Testis (tissue), 3 donors: ENCODE measurements around the gene ABHD12. TPM values are rescaled to one million over a fixed set of nuclear protein-coding genes. Genes with fewer than 3 reads are reported as not detected.

Experiments used
- DNase-seq: peaks from one replicate; pipeline ENCODE4 v3.0.0-alpha.2; 2019
- H3K27ac ChIP-seq, 2 donors: fragments of 200-600 bp; sonication (generic); one replicate each; pipeline ENCODE4 v1.5.1; 2019
- H3K27me3 ChIP-seq: fragments of 200-600 bp; sonication (generic); one replicate; pipeline ENCODE4 v1.5.1; 2019
- H3K36me3 ChIP-seq: fragments of 200-600 bp; sonication (generic); one replicate; pipeline ENCODE4 v1.5.1; 2017; ENCODE audit warnings: low read depth; ENCODE audit errors: missing control alignments
- H3K4me1 ChIP-seq: fragments of 200-600 bp; sonication (generic); one replicate; pipeline ENCODE4 v1.5.1; 2019
- H3K4me3 ChIP-seq, 2 donors: fragments of 200-600 bp; sonication (generic); one replicate each; pipeline ENCODE4 v1.5.1; 2017 to 2019
- H3K9me3 ChIP-seq: fragments of 200-600 bp; sonication (generic); one replicate; pipeline ENCODE4 v1.5.1; 2017
- CTCF ChIP-seq, 3 experiments: fragments of 450-650 bp in 2 of 3; fragments of 200-600 bp in 1 of 3; sonication (generic) in 1 of 3; IDR thresholded peaks; one replicate each; pipeline ENCODE4 v1.5.1; 2016 to 2019; ENCODE audit warnings: antibody characterized with exemption in 3 of 3, mild to moderate bottlenecking in 2 of 3, moderate library complexity in 1 of 3
- POLR2A ChIP-seq: fragments of 450-650 bp; IDR thresholded peaks from one replicate; pipeline ENCODE4 v1.6.1; 2017; ENCODE audit warnings: antibody characterized with exemption, mild to moderate bottlenecking, moderate library complexity
- WGBS, 2 donors: methylation state at CpG; one replicate each; pipeline ENCODE4 v1.1.5; 2018; 5-methylcytosine and 5-hydroxymethylcytosine counted together
- intact Hi-C: fragments of 100-400 bp; cut with DNase I; formaldehyde crosslinking; loops from one replicate; pipeline ENCODE4 v1.15.1; 2023; ENCODE audit warnings: low total_unique reads
- polyA plus RNA-seq: library from polyadenylated mRNA; stranded (reverse); fragments of 350-450 nt; fragmentation: Illumina TruSeq; extraction: RNeasy Lipid Tissue Mini Kit (QIAGEN cat#74804); gene quantifications from one replicate; pipeline ENCODE4 v1.2.3, GENCODE V29; 2014; ENCODE audit warnings: low read depth, low replicate concordance; ENCODE audit not compliant: insufficient read depth
- total RNA-seq, 2 donors: library from RNA; depleted of rRNA; stranded (reverse); fragments of >200 nt; gene quantifications; one replicate each; pipeline ENCODE4 v1.2.3, GENCODE V29; 2016

The ABHD12 gene
- total and polyA plus RNA-seq, 3 donors from 2014 or later = 40.8 to 51.5 (median 47.5) TPM

- no peak for TF ChIP-seq CTCF (IDR thresholded peaks at IDR 0.05)
- TF ChIP-seq POLR2A = no peak
- peak; percentile 11 for DNase-seq
- Histone ChIP-seq H3K4me1 (peaks cover 20% of the 10 kb centered on the region), H3K27ac (no peak overlapping the region), H3K36me3 (no peaks in the 10 kb centered on the region), H3K4me3 (no peak overlapping the region), H3K9me3 (no peaks in the 10 kb centered on the region), H3K27me3 (no peaks in the 10 kb centered on the region)
- intact Hi-C loops = no loop called here
- WGBS, 2 donors = 94 to 98% methylated on average over 17 to 20 of the region's 20 CpGs
Measured at GRCh38 chr20:25275813-25276532, 114.7 kb downstream of the ABHD12 start.

- 94% methylated on average over 20 to 32 of the region's 32 CpGs for WGBS, 2 donors
- Histone ChIP-seq H3K9me3 (no peaks in the 10 kb centered on the region), H3K4me3 (no peak overlapping the region), H3K27ac (peak overlapping the region in 1 of 2 donors; percentile 30), H3K27me3 (no peaks in the 10 kb centered on the region), H3K4me1 (peaks cover 20% of the 10 kb centered on the region), H3K36me3 (no peaks in the 10 kb centered on the region)
- no peak for TF ChIP-seq POLR2A
- no peak for TF ChIP-seq CTCF (IDR thresholded peaks at IDR 0.05)
- intact Hi-C loops = no loop called here
- peak; percentile 13 for DNase-seq
Measured at GRCh38 chr20:25274891-25275812, 115.5 kb downstream of the ABHD12 start.

GRCh38 chr20:25274481-25274880, 116.2 kb downstream of the ABHD12 start:
- intact Hi-C loops = no loop called here
- H3K36me3 ChIP-seq = no peaks in the 10 kb centered on the region
- peak; percentile 12 for DNase-seq

More at GRCh38 chr20:25274481-25274880, 116.2 kb downstream of the ABHD12 start:
- peaks cover 20% of the 10 kb centered on the region for H3K4me1 ChIP-seq
- no peaks in the 10 kb centered on the region for H3K9me3 ChIP-seq
- H3K4me3 ChIP-seq = no peak overlapping the region
- H3K27me3 ChIP-seq = no peaks in the 10 kb centered on the region
- H3K27ac ChIP-seq = peak overlapping the region in 1 of 2 donors; percentile 30
- TF ChIP-seq POLR2A = no peak
- no peak for TF ChIP-seq CTCF (IDR thresholded peaks at IDR 0.05)
- 86 to 96% methylated on average over 17 to 20 of the region's 20 CpGs for WGBS, 2 donors
